Nephron (organoid): ENCODE measurements around the gene AOPEP.

Source experiments
- H3K27ac Mint-ChIP-seq, 3 experiments: 2 replicates each; pipeline ENCODE4 v1.8.0; 2020; ENCODE audit warnings: mixed read lengths in 3 of 3, mild to moderate bottlenecking in 2 of 3, moderate library complexity in 1 of 3
- H3K27me3 Mint-ChIP-seq: 2 replicates; pipeline ENCODE4 v1.8.0; 2021; ENCODE audit warnings: low read depth, mild to moderate bottlenecking, moderate library complexity, mixed read lengths
- H3K36me3 Mint-ChIP-seq: 2 replicates; pipeline ENCODE4 v1.8.0; 2020; ENCODE audit warnings: low read depth, mixed read lengths
- H3K4me1 Mint-ChIP-seq: 2 replicates; pipeline ENCODE4 v1.8.0; 2020; ENCODE audit warnings: mixed read lengths
- H3K4me3 Mint-ChIP-seq, 3 experiments: 2 replicates each; pipeline ENCODE4 v1.8.0; 2020; ENCODE audit warnings: mild to moderate bottlenecking in 3 of 3, mixed read lengths in 3 of 3, moderate library complexity in 2 of 3
- H3K9me3 Mint-ChIP-seq: 2 replicates; pipeline ENCODE4 v1.8.0; 2020; ENCODE audit warnings: mixed read lengths
- TF ChIP-seq, protein P1 (sequence below), 3 experiments: fragments of 200-600 bp; sonication (generic); IDR thresholded peaks; one replicate each; pipeline ENCODE4 v1.5.0; 2021; ENCODE audit warnings: antibody characterized with exemption in 3 of 3; ENCODE audit not compliant: unreplicated experiment in 3 of 3

The AOPEP gene

DNA sequence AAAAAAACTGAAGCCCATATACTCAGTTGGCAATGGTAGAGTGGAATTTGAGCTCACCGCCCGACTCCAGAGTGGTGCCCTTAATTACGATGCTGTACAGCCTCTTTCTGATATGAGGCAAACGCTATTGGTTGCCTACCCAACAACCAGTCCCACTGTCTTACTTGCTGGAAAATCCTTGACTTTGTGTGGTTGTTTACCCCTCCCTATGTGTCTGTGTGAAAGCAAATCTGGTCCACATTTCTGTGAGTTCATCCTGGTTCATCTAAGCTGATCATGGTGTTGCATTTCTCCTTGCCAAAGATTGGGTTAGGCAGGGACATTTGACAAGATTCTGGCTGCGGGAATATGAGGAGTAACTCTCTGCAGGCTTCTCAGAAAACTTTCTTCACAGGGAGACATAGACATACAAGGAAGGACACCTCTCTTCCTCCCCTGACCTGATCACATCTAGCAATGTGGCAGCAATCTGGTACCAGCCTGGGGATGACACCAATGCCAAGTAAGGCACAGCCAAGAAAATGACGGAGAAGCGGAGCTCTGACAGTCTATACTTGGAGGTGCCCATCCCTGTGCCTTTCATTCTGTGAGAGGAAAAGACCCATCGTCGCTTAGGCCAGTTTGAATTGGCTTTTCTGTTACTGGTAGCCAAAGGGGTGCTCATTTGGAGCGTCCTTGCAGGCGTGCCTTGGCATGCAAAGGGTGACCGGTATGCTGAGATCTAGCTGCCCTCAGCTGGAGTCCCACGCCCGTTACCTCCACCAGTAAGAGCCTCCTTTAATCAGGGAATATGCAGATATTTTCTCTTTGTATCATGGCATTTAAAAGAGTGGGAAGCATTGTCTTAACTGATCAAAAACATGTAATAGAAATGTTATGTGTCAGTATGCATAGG is 124.3 kb downstream of the AOPEP start:
- no peak overlapping the region for H3K4me3 Mint-ChIP-seq
- peaks cover 27% of the 10 kb centered on the region for H3K4me1 Mint-ChIP-seq
- TF ChIP-seq, protein P1, sequence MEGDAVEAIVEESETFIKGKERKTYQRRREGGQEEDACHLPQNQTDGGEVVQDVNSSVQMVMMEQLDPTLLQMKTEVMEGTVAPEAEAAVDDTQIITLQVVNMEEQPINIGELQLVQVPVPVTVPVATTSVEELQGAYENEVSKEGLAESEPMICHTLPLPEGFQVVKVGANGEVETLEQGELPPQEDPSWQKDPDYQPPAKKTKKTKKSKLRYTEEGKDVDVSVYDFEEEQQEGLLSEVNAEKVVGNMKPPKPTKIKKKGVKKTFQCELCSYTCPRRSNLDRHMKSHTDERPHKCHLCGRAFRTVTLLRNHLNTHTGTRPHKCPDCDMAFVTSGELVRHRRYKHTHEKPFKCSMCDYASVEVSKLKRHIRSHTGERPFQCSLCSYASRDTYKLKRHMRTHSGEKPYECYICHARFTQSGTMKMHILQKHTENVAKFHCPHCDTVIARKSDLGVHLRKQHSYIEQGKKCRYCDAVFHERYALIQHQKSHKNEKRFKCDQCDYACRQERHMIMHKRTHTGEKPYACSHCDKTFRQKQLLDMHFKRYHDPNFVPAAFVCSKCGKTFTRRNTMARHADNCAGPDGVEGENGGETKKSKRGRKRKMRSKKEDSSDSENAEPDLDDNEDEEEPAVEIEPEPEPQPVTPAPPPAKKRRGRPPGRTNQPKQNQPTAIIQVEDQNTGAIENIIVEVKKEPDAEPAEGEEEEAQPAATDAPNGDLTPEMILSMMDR (IDR thresholded peaks at IDR 0.05; ENCODE audit: unreplicated experiment in 3 of 3) = no peak
- peak overlapping the region in 1 of 3 experiments; percentile 16 for H3K27ac Mint-ChIP-seq
- no peaks in the 10 kb centered on the region for H3K9me3 Mint-ChIP-seq
- no peaks in the 10 kb centered on the region for H3K27me3 Mint-ChIP-seq
- H3K36me3 Mint-ChIP-seq = peaks cover 8% of the 10 kb centered on the region

DNA sequence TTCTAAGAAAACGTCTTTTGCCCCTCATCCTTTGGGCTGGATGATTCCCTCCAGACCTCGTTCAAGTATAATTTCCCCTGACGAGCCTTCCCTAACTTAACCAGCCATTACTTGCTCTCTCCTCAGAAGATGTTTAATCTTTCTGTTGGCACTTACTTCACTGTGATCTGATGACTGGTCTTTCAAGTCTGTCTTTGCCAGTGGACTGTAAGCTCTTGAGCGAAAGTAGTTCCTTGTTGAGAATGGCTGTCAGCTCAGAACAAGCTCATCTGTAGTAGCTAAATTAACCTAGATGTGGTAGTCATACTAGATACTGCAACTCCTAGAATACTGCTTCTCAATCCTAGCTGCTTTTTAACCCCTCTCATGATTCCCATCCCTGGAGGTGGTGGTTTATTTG is 125.0 kb downstream of the AOPEP start:
- no peaks in the 10 kb centered on the region for H3K27me3 Mint-ChIP-seq
- H3K4me1 Mint-ChIP-seq = peaks cover 22% of the 10 kb centered on the region
- no peaks in the 10 kb centered on the region for H3K9me3 Mint-ChIP-seq
- H3K4me3 Mint-ChIP-seq = no peak overlapping the region
- H3K27ac Mint-ChIP-seq = no peak overlapping the region
- H3K36me3 Mint-ChIP-seq = peaks cover 8% of the 10 kb centered on the region
- TF ChIP-seq, protein P1 (IDR thresholded peaks at IDR 0.05; ENCODE audit: unreplicated experiment in 3 of 3) = no peak

DNA sequence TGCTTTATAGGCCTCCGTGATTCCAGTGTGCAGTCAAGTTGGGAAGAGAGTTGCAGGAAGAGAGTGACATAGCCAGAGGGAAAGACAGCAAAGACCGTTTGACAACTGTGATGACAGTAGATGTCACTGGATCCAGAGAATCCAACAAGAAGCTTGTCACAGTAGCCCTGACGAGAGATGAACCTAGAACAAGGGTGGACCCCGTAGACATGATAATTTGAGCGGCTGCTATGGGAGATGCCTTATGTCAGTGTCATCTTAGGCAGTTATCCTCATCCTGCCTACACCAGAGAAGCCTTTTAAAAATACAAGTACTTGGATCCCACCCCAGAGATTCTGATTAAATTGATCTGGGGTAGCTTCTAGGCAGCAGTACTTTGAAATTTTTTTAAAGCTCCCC is 125.4 kb downstream of the AOPEP start:
- peaks cover 8% of the 10 kb centered on the region for H3K36me3 Mint-ChIP-seq
- no peaks in the 10 kb centered on the region for H3K9me3 Mint-ChIP-seq
- H3K4me3 Mint-ChIP-seq = no peak overlapping the region
- H3K4me1 Mint-ChIP-seq = peaks cover 21% of the 10 kb centered on the region
- no peaks in the 10 kb centered on the region for H3K27me3 Mint-ChIP-seq
- peak overlapping the region in 1 of 3 experiments; percentile 10 for H3K27ac Mint-ChIP-seq
- TF ChIP-seq, protein P1 (IDR thresholded peaks at IDR 0.05; ENCODE audit: unreplicated experiment in 3 of 3) = no peak

DNA sequence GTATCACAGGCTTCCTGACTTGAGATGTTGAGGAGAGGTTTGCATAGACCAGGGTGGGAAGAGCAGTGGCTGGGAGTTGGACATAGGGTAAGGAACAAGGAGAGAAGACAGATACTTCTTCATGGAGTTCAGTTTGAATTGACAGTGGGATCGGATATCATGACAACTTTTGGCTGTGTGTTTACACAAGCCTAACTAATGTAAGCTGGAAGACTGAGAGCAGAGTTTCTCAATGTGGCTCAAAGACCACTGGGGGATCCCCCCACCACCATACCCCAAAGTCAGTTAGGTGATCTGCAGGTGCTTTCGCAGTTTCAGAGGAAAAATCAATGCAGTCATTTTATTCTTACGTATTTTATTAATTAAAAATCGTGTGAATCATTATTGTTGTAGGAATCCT is 125.9 kb downstream of the AOPEP start:
- Mint-ChIP-seq H3K27me3 (no peaks in the 10 kb centered on the region), H3K4me3 (no peak overlapping the region), H3K36me3 (peaks cover 4% of the 10 kb centered on the region), H3K9me3 (no peaks in the 10 kb centered on the region), H3K4me1 (peaks cover 16% of the 10 kb centered on the region), H3K27ac (peak overlapping the region in 1 of 3 experiments; percentile 10)
- TF ChIP-seq, protein P1 (IDR thresholded peaks at IDR 0.05; ENCODE audit: unreplicated experiment in 3 of 3) = no peak

DNA sequence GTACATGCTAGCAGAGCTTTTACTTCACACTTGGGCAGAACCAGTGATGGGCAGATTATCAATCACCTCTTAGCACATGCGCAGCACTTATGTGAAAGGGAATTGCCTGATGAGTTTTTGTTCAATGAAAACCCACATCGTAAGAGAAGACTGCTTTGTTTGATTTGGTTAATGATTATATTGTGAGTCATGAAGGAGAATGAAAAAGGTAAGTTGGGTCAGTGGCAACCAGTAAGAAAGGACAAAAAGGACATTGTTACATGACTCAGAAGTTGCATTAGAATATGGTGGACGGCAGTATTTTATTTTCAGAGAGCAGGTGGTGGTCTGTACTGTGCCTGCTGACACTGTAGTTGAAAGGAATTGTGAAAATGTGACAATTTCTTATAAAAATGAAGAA is 127.4 kb downstream of the AOPEP start:
- H3K27ac Mint-ChIP-seq = peak overlapping the region in 2 of 3 experiments; percentile 18 to 83
- H3K9me3 Mint-ChIP-seq = peaks cover 2% of the 10 kb centered on the region
- TF ChIP-seq, protein P1 (IDR thresholded peaks at IDR 0.05; ENCODE audit: unreplicated experiment in 3 of 3) = no peak
- no peaks in the 10 kb centered on the region for H3K27me3 Mint-ChIP-seq
- peaks cover 9% of the 10 kb centered on the region for H3K4me1 Mint-ChIP-seq
- peaks cover 8% of the 10 kb centered on the region for H3K36me3 Mint-ChIP-seq
- H3K4me3 Mint-ChIP-seq = no peak overlapping the region

DNA sequence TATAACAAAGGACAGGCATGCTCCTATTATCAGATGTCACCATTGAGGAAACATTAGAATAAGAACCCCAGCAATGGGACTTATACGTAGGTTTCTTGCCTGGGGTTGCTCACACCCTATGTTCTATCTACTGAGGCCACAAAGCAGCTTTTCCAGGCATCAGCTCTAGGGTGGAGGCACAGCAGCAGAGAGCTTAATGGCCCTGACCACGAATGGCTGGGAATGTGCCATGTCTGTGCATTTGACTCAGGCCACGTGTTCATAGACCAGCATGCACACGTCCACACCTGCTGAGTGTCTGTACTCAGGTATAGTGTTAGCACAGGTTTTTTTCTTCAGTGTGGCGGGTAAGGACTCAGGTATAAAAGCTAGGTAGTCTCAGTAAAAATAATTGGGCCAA is 129.4 kb downstream of the AOPEP start:
- Mint-ChIP-seq H3K4me1 (peaks cover 14% of the 10 kb centered on the region), H3K4me3 (no peak overlapping the region), H3K27me3 (no peaks in the 10 kb centered on the region), H3K36me3 (peaks cover 18% of the 10 kb centered on the region), H3K9me3 (peaks cover 2% of the 10 kb centered on the region), H3K27ac (no peak overlapping the region)
- TF ChIP-seq, protein P1 (IDR thresholded peaks at IDR 0.05; ENCODE audit: unreplicated experiment in 3 of 3) = no peak
